GM12872 (cell line): ENCODE data around the gene PRTFDC1.

Source experiments
- CTCF ChIP-seq: IDR thresholded peaks from 3 replicates; pipeline ENCODE4 v1.5.1; 2011; ENCODE audit warnings: low read depth, mild to moderate bottlenecking, low read length, moderate library complexity; ENCODE audit not compliant: insufficient read depth

Gene PRTFDC1

GRCh38 chr10:24974976-24975375 lies 22.6 kb upstream of the PRTFDC1 start:
- TF ChIP-seq CTCF = no peak

- TF ChIP-seq CTCF = no peak
Observed at GRCh38 chr10:24973163-24973562, 20.8 kb upstream of the PRTFDC1 start.

- no peak for TF ChIP-seq CTCF
Observed at GRCh38 chr10:24971374-24971773, 19.0 kb upstream of the PRTFDC1 start.

- TF ChIP-seq CTCF = no peak
Observed at GRCh38 chr10:24969841-24970281, 17.5 kb upstream of the PRTFDC1 start.

- TF ChIP-seq CTCF = no peak
Observed at GRCh38 chr10:24968349-24968748, 15.9 kb upstream of the PRTFDC1 start.

- no peak for TF ChIP-seq CTCF
Observed at GRCh38 chr10:24966962-24967481, 14.6 kb upstream of the PRTFDC1 start.

GRCh38 chr10:24965051-24965450 lies 12.6 kb upstream of the PRTFDC1 start:
- TF ChIP-seq CTCF = no peak
